ENCODE results near the gene UNC5B. TPM values are rescaled to one million over a fixed set of nuclear protein-coding genes. Genes with fewer than 3 reads are reported as not detected.
A peak's percentile ranks its signal among the peaks of the same experiment; 100 is the strongest.

Gene UNC5B
- total RNA-seq, 4 donors from 2014 or later = 4.2 to 17.6 (median 8.0) TPM

DNA sequence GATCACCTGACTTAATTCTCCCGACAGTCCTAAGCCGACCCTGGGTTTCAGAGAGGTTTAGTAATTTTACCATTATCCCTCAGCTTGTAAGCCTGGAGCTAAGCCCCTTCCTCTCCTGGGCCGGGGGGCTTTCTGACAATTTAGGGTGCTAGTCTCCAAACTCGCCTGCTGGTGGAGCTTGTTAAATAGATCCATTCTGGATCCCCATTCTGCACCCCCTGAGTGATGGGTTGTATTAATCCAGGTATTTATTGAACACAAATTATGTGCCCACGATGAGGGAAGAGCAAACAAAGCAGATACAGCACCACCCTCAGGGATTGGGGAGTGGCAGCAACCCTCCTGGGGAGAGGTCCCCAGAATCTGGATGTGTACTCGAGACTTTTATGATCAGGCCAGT is 105.4 kb downstream of the UNC5B start:
- TF ChIP-seq, protein P1, sequence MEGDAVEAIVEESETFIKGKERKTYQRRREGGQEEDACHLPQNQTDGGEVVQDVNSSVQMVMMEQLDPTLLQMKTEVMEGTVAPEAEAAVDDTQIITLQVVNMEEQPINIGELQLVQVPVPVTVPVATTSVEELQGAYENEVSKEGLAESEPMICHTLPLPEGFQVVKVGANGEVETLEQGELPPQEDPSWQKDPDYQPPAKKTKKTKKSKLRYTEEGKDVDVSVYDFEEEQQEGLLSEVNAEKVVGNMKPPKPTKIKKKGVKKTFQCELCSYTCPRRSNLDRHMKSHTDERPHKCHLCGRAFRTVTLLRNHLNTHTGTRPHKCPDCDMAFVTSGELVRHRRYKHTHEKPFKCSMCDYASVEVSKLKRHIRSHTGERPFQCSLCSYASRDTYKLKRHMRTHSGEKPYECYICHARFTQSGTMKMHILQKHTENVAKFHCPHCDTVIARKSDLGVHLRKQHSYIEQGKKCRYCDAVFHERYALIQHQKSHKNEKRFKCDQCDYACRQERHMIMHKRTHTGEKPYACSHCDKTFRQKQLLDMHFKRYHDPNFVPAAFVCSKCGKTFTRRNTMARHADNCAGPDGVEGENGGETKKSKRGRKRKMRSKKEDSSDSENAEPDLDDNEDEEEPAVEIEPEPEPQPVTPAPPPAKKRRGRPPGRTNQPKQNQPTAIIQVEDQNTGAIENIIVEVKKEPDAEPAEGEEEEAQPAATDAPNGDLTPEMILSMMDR (IDR thresholded peaks at IDR 0.05) = no peak
- TF ChIP-seq POLR2A (IDR thresholded peaks at IDR 0.05) = no peak
- WGBS, 2 donors = 79 to 90% methylated on average over 6 of the region's 6 CpGs
- intact Hi-C loops (cut with DNase I; ENCODE audit: low total_unique reads) = loop anchor here (5.0 kb wide), 2 partner anchors 250 to 390 kb away; no protein-coding TSS in a partner anchor
- no peak for DNase-seq (ENCODE audit: low spot score in 2 of 2)
- no peak overlapping the region for H3K4me3 ChIP-seq (ENCODE audit: low read depth, poor library complexity, severe bottlenecking)

DNA sequence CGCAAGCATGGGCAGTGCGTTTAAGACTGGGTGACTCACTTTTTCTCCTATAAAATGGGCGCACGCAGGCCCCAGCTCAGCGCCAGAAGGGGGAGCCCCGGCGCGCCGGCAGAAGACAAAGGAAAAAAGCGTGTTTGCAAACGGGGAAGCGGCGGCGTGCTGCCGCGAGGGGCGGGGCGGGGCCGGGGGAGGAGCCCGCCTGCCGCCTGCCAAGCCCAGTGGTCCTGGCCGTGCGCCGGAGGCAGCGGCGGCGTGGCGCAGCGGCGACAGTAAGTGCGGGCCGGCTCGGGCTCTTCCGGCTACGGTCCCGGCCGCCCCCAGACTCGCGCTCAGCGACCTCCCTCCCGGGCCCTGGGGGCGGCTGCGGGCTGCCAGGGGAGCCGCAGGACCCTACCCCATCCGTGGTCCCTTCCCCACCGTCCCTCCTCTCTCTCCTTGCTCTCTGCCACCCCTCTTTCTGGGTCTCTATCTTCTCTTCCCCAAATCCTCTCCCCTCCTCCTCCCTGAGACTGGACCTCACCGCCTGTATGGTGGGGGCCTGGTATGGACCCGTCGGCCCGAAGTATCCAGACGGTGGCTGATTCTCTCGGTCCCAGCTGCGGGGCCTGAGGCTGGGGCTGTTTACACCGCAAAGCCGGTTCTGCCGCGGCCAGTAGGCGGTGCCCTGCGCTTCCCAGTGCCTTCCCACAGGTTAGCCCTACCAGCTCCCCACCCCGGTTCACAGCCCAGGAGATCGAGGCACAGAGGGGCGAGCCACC is 106.9 kb downstream of the UNC5B start, which contains the start of gene SLC29A3:
SLC29A3 (plus strand) TSS at position 218 of the 758 bp plus-strand sequence; CDS start at position 269, 51 bp downstream.
- H3K4me3 ChIP-seq (ENCODE audit: low read depth, poor library complexity, severe bottlenecking) = peak within 1 kb of the TSS; percentile 65
- no peak for TF ChIP-seq POLR2A (IDR thresholded peaks at IDR 0.05)
- DNase-seq (ENCODE audit: low spot score in 2 of 2) = peak; percentile 59 to 95
- intact Hi-C loops (cut with DNase I; ENCODE audit: low total_unique reads) = loop anchor here (5.0 kb wide), 2 partner anchors 248 to 388 kb away; no protein-coding TSS in a partner anchor
- WGBS, 2 donors = 2 to 5% methylated on average over 35 to 62 of the region's 62 CpGs

DNA sequence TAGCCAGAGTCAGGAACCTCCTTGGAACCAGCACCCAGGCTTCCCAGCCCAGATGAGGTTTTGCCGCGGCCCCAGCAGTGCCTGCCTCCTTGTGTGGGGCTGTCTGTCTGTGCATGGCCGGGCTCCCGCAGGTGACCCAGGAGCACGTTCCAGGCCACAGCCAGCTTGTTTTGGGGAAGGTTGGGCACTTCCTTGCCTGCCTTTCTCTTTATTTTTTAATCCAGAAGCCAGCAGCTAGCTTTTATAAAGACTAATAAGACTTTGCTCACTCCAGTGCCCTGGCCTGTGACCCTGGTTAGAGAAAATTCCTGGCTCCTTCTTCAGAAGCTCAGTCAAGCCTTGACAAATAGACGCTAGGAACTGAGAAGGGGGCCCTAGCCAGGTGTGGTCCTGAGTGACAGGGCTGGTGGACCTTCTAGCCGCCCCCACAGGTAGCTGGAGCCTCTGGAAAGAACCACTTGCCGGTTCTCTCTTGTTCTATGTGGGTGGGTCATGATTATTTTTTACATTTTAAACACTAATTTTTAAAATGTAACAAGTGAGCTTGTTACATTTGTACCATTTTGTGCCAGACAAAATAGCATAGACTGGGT is 107.5 kb downstream of the UNC5B start:
- H3K4me3 ChIP-seq (ENCODE audit: low read depth, poor library complexity, severe bottlenecking) = peak overlapping the region; percentile 65
- DNase-seq (ENCODE audit: low spot score in 2 of 2) = no peak
- 46 to 50% methylated on average over 8 of the region's 8 CpGs for WGBS, 2 donors
- TF ChIP-seq, protein P1 (IDR thresholded peaks at IDR 0.05) = no peak
- TF ChIP-seq POLR2A (IDR thresholded peaks at IDR 0.05) = no peak
- intact Hi-C loops (cut with DNase I; ENCODE audit: low total_unique reads) = loop anchor here (5.0 kb wide), 2 partner anchors 247 to 387 kb away; no protein-coding TSS in a partner anchor

DNA sequence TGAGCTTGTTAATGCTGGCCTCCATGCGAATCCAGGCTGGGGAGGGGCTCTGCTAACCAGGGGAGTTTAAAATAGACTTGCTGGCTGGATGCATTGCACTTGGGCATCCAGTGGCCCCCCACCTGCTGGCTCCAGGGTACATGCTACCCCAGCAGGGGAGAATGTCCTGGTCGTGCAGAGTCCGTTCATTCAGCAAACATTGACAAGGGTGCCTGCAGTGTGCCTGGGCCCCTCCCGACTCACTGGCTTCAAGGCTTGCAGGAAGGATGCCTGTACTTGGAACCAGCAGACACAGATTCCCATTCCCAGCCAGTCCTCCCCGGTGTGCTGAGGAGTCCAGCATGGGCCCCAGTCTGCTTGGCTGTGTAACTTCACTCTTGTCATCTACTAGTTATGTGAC is 108.2 kb downstream of the UNC5B start:
- 85 to 87% methylated on average over 5 of the region's 5 CpGs for WGBS, 2 donors
- TF ChIP-seq, protein P1 (IDR thresholded peaks at IDR 0.05) = no peak
- no peak for TF ChIP-seq POLR2A (IDR thresholded peaks at IDR 0.05)
- DNase-seq (ENCODE audit: low spot score in 2 of 2) = no peak
- intact Hi-C loops (cut with DNase I; ENCODE audit: low total_unique reads) = no loop called here
- H3K4me3 ChIP-seq (ENCODE audit: low read depth, poor library complexity, severe bottlenecking) = no peak overlapping the region

DNA sequence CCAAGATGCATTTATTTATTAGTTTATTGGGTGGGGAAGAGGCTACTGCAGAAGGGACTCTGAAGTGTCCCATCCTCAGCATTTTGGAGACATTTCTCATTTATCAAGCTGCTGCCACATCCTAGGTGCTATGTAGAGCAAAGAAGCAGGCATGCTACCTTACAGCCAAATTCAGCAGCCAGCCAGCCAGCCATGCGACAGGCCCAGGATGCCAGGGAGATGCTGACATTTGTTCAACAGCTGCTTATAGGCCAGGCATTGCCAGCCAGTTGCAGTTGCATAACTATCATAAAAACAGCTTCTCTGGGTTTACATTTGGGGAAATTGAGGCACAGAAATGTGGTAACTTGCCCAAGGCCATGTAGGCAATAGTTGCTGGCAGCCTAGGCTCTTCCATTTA is 109.0 kb downstream of the UNC5B start:
- intact Hi-C loops (cut with DNase I; ENCODE audit: low total_unique reads) = no loop called here
- DNase-seq (ENCODE audit: low spot score in 2 of 2) = no peak
- TF ChIP-seq, protein P1 (IDR thresholded peaks at IDR 0.05) = no peak
- TF ChIP-seq POLR2A (IDR thresholded peaks at IDR 0.05) = no peak
- WGBS, 2 donors = 82 to 86% methylated on average over 1 of the region's 1 CpG
- no peak overlapping the region for H3K4me3 ChIP-seq (ENCODE audit: low read depth, poor library complexity, severe bottlenecking)

DNA sequence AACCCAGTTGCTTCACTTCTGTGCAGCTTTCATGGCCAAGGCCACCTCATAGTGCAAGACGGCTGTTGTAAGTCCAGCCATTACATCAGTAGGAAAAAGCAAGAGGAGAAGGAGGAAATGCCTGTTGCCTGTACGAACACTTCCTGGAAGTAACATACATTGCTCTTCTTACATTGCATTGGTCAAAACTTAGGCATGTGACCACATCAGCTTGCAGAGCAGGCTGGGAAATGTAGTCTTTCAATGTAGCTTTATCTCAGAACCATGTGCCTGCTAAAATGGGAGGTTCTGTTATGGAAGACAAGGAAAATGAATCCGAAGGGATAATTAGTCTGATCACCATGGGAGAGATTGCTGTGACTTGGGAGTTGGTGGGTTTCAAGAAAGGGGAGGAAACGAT is 111.0 kb downstream of the UNC5B start:
- no peak for DNase-seq (ENCODE audit: low spot score in 2 of 2)
- no peak overlapping the region for H3K4me3 ChIP-seq (ENCODE audit: low read depth, poor library complexity, severe bottlenecking)
- WGBS, 2 donors = 83 to 95% methylated on average over 4 of the region's 4 CpGs
- intact Hi-C loops (cut with DNase I; ENCODE audit: low total_unique reads) = no loop called here
- TF ChIP-seq POLR2A (IDR thresholded peaks at IDR 0.05) = no peak
- TF ChIP-seq, protein P1 (IDR thresholded peaks at IDR 0.05) = no peak
